ENCODE data around the gene COA8.
A peak's percentile ranks its signal among the peaks of the same experiment; 100 is the strongest.
"Not testable (repeated sequence)": the region's sequence is repeated elsewhere in the genome, so short reads cannot be mapped to it uniquely, and the experiment has no call there.

COA8 gene

DNA sequence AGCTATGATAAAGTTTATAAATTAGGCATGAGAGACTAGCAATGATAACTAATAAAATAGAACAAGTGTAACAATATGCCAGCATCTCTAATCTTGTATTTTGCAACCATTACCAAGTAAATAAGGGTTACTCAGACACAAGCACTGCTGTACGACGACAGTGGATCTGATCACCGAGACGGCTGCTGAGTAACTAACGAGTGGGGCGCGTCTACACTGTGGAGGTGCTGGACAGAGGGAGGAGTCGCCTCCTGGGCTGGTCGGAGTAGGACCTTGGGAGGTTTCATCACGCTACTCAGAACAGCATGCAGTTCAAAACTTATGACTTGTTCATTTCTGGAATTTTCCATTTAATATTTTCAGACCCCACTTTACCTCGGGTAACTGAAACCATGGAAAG is 18.4 kb downstream of the COA8 start:
- no peak for FAIRE-seq

DNA sequence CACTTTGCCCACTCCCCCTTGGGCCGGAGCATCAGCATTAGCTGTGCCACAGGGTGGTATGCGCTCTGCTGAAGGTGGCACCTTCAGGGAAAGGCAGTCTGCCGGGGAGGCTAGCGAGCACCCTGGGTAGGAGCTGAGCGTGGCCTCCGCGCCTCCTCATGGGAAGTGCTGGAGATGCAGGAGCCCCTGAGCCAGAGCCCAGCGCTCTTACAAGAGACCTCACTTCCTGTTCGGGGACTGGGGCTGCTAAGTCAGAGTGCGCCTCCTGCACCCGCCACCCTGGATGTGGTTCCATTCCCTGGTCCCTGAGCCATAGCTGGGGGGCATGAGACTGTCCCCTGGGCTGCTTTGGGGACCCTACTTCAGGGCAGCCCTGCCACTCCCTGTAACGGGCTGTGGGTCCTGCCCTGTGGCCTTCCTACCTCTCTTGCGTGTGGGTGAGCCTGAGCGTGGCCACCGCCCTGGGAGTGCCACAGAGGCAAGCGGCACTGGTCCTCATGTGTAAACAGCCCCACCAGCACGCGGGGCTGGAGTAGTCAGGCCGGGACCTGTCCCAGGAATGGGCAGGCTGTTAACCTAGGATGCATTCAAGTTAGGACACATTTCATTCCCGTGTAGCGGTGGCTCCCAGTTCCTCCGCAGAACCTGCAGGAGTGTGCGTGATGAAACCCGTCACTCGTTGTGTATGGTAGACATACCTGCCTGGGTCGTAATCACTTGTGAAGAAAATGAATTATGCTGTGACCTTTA is 19.4 kb downstream of the COA8 start:
- no peak for FAIRE-seq

DNA sequence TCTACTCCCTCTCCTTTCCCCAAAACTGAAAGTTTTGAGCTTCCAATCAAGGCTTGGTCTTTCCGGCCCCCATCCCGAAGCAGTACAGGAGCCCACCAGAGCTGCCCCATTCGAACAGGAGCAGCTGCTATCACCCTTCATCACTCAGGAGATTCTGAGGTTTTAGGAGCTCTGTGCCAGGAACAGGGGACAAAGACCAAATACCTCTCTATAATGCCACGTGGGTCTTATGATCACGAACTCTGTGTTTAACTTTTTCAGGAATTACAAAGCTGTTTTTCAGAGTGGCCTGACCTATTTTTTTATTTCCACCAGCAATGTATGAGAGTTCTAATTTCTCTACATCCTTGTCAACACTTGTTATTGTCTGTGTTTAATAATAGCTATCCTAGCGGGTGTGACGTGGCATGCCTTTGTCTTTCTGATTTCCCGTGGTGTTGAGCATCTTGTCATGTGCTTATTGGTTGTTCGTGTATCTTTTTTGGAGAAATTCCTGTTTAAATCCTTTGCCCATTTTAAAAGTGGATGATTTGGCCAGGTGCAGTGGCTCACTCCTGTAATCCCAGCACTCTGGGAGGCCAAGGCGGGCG is 21.7 kb downstream of the COA8 start:
- no peak for FAIRE-seq

DNA sequence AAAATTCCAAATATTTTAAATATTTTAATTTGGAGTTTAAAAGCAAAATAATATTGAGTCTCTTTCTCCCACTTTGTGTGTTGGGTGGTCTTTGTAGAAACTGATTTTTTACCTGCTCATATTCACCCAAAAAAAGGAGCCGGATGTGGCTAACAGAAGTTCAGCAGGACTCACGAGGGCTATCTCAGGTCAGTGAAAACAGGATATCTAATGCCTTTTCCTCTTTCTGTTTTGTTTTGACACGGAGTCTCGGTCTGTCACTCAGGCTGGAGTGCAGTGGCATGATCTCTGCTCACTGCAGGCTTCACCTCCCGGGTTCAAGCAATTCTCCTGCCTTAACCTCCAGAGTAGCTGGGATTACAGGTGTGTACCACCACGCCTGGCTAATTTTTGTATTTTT is 30.8 kb downstream of the COA8 start:
- no peak for FAIRE-seq

DNA sequence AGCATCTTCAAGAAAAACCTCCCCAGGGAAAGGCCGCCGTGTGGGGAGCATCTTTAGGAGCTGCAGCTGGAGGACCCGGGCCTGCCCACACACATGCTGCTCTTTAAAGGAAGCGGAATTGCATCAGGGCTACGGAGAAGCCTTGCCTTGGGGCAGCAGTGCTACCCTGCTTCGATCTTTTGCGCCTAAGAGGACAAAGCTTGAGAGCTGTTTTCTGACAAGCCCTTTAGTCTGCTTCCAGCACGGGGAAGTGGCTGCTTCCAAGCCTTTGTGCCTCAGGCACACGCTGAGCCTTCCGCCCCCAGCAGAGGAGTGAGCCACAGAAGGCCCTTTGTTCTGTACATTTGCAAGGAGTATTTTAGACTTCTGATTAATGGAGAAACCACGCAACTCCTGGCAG is 31.5 kb downstream of the COA8 start:
- peak; percentile 96 for FAIRE-seq

DNA sequence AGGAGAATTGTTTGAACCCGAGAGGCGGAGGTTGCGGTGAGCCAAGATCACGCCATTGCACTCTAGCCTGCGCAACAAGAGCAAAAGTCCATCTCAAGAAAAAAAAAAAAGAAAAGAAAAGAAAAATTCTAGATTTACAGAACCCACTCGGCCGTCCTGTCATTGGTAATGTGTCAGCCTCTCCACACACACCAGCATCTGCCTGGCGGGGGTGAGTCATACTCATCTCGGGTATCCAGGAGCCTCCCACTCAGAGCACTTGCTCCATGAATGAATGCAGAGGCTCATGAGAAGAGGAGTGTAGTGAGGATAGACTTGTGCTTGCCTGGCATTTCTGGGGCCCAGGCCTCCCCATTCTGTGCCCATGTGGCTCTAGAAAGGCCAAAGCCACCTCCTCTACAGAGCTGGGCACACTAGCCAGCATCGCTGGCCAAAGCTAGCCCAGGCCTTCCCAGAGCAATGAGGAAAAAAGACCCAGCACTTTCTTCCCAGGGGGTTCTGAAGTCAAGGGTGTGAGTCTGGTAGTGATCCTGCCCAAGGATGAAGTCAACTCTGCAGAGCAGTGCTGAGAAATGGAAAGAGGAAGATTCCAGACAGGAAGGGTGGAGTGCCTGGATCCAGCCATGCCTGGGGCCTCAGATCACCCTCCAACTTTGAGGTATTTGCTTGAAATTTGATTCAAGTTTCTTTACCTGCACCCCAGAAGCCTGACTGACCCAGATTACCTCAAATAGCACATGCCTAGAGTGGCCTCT is 35.0 kb downstream of the COA8 start:
- no peak for FAIRE-seq

DNA sequence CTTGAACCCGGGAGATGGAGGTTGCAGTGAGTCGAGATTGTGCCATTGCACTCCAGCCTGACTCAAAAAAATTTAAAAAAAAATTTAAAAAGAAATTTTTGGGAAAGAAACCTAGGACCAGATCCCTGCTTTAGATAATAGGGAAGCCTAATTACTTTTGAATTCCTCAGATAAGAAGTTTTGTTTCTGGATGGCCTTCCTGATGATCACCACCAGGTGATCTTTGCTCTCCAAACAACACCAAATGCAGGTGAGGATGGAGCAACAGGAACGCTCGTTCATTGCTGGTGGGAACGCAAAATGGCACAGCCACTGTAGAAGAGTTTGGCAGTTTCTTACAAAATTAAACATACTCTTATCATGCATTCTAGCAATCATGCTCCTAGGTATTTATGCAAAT is 37.7 kb downstream of the COA8 start:
- no peak for FAIRE-seq

DNA sequence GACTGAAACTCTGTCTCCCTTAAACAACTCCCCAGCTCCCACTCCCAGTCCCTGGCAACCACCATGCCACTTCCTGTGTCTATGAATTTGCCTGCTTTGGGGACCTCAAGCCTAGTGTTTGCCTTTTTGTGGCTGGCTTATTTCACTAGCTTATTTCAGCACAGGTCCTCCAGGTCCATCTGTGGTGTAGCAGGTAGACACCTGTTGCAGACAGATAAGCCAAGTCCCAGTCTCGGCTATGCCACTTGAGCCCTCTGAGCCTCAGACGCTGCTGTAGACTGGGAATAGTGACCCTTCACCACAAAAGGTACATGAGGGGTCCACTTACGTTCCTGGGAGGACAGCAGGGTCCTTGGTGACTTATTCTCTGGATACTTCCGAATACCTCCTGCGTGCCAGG is 41.9 kb downstream of the COA8 start:
- FAIRE-seq: no peak

DNA sequence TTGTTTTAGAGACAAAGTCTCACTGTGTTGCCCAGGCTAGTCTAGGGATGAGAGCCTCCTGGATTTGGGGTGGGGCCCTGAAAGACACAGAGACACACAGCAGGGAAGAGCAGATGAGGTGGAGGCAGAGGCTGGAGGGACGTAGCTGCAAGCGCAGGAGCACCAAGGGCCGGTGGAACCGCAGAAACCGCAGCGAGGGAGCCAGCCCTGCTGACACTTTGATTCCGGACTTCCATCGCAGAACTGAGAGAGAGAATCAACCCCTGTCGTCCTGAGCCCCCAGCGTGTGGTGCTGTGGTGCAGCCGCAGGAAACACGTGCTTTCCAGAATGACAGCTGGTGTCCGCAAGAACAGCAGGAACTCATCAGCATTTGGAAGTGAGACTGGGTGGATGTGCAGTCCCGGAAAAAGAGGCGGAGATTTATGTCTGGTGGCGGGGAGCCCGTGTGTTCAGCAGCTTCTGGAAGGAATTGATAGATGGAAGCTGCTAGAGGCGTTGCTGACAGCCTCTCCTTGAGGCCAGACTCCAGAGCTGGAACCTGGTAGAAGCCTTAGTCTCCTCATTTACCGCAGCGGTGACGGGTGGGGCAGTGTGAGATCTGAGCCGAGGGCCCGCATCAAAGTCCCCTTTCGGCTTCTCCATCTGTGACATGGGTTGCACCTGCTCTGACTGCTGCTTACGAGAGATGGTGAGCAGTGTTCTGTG is 44.4 kb downstream of the COA8 start:
- no peak for FAIRE-seq

DNA sequence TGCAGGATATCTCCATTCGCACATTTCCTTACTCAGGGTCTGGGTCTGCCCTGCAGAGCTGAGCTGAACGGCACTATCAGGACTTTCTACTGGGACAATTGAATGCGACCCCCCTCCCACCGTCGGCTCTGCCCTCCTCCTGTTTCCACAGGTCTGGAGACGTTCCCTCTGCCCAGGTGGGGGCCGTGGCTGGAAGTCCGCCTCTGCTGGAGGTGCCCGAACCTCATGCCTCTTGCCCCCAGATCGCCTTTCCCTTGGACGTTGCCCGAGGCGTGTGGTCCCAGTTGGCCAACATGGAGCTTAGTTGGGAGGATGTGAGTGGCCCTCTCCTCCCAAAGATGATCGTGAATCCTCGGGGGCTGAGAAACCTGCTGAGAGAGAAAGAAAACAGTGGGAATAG is 45.1 kb downstream of the COA8 start:
- FAIRE-seq: no peak

DNA sequence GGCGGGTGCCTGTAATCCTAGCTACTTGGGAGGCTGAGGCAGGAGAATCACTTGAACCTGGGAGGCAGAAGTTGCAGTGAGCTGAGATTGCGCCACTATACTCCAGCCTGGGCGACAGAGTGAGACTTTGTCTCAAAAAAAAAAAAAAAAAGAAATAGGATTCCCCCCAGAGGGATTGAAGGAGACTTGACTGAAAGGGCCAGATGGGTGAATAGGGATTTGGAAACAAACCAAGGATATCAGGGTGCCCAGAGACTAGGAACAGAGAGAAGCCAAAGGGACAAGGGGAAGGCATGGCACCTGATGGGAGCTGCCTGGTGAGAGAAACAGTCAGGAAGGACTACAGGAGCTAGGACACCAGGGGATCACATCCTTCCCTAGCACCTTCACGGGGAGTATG is 46.3 kb downstream of the COA8 start:
- not testable (repeated sequence) for FAIRE-seq

DNA sequence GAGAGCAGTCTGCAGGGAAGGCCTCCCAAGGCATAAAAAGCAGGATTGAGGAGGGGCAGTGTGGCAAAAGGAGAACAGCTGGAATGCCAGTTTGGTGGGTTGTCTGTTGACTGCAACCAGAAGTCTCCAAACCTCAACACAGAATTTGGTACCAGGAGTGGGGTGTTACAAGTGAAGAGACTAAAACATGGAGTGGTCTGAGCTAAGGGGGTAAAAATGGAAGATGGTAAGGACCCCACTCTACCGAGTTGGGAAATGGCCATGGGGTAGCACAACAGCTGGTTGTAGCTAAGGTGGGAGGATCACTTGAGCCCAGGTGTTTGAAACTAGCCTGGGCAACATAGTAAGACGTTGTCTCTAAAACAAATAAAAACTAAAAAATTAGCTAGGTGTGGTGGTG is 48.5 kb downstream of the COA8 start:
- no peak for FAIRE-seq

DNA sequence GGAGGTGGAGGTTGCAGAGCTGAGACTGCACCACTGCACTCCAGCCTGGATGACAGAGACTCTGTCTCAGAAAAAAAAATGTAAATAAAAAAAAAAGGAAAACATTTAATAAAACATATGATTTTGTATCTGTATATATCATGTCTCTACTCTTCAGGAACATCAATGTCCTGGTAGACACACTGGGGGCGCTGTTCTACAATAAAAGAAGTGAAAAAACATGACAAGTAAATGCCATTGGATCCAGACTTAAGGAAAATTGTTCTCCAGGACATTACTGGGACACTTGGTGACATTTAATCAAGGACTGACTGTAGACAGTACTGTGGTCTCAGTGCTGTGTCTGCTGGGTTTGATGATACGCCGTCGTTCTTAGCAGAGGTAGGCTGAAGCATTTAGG is 50.8 kb downstream of the COA8 start:
- peak; percentile 70 for FAIRE-seq

DNA sequence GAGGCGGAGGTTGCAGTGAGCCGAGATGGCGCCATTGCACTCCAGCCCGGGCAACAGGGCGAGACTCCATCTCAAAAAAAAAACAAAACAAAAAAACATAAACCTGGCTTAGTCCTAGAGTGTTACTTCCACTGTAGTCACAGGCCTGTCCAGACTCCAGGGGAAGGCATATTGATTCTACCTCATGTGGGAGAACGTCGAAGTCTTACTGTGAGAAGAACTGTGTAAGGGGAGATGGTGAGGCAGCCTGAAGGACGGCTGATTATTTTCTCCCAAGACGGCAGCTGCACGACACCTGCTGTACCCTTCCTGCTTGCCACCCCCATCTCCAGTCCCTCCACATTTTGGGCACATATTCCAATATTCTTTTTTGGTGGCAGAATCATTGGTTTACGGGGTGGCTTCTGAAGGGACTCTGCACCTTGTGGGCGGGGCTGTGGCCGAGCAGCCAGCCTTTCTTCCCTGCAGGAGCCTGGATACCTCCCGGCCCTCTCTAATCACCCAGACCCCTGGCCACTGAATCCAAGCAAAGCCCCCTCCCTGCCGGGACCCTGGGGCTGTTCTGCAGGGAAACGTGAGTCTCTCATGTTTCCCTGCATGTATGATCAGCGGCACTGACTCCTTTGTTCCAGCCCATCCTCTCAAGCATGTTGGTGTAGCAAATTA is 54.0 kb downstream of the COA8 start:
- FAIRE-seq: no peak

DNA sequence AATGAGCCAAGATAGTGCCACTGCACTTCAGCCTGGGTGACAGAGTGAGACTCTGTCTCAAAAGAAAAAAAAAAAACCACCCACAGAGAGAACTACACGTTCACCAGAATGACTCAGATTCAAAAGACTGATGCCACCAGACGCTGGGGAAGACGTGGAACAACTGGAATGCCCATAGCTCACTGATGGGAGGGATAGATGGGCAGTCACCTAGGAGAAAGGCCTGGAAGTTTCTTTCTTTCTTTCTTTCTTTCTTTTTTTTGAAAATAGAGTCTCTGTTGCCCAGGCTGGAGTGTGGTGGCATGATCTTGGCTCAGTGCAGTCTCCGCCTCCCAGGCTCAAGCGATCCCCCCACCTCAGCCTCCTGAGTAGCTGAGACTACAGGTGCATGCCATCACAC is 56.3 kb downstream of the COA8 start:
- no peak for FAIRE-seq

DNA sequence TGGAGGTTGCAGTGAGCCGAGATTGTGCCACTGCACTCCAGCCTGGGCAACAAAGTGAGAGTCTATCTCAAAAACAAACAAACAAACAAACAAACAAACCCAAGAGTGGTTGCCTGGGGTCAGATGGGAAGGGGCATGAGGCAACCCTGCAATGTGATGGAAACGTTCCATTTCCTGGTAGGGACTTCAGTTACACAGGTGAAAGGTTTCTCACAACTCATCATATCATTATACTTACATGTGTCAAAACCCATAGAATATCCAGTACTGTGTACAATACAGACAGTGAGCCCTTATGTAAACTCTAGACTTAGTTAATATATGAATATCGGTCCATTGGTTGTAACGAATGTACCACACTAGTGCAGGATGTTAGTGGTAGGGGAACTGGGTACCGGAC is 59.1 kb downstream of the COA8 start:
- no peak for FAIRE-seq

DNA sequence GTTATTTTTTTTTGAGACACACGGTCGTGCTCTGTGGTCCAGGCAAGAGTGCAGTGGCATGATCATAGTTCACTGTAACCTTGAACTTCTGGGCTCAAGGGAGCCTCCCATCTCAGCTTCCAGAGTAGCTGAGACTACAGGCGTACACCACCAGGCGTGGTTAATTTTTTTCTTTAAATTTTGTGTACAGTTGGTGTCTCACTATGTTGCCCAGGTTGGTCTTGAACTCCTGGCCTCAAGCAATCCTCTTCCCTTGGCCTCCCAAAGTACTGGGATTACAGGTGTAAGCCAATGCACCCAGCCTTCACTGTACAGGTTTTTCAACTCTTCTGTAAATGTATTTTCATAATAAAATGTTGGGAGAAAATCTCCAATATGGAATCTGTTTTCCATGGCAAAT is 60.5 kb downstream of the COA8 start:
- FAIRE-seq: no peak

DNA sequence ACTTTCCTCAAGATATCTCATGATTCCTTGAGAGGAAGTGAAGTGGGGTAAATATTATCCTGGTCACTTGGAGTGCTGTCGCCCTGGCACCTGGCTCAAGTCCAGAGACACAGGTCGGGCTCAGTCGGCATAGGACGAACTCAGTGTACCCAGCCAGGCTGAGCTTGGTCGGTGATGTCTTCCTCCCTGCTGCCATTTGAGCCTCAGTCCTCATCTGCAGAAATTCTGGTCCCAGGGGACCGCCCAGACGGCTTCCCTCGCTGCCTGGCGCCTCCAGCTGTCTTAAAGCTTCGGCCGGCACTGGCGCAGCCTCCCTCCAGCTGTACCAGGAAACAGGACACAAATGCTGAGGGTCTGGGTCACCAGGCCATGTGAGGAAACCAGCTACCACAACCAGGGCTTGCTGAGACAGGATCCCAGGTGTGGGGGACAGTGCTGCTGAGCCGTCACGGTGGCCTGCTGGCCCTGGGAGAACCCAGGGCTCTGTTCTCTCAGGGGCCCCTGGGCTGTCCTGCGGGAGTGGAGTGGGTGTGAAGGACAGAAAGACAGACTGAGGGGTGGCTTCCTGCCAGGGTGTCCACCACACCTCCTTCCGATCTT is 61.2 kb downstream of the COA8 start:
- no peak for FAIRE-seq

DNA sequence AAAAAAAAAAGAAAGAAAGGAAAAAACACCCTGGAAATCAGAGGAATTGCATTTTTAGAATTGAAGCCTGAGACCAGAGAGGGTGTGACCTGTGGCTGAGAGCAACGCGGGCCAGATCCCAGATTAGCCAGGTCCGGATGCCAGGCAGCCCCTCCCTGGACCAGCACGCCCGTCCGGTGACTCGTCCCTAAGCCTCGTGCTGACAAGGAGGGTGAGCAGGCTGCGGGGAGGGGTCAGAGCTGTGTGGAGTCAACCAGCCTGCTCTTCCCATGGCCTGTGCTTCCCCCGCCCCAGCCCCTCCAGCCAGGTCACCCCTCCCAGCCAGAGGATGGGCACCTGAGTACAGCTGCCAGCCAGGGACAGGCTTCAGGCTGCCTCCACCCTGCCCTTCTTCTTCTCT is 62.1 kb downstream of the COA8 start:
- no peak for FAIRE-seq

DNA sequence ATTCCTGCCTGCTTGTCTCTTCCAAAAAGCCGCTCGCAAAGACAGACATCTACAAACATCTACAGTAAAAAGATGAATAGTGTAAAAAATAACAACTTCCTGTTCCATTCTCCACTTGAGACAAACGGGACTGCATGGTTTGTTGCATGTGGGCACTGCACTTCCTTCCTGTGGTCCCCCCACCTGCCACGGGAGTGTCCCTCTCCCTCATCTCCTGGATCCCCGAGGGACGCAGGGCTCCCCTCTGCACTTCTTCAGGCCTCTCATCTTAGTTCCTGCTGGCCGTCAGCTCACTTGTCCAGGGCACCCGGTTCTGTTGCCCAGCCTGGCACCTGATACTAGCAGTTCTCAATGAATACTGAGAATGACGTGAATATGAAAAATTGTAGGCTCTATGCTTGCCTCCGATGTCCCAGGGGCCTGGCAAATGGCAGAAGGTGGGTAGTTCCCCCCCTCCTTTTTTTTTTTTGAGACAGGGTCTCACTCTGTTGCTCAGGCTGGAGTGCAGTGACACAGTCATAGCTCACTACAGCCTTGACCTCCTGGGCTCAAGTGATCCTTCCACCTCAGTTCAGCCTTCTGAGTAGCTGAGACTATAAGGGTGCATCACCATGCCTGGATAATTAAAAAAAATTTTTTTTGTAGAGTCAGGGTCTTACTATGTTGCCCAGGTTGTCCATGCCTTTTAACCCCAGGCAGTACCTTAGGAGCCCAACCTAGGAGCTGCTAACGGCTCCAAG is 62.8 kb downstream of the COA8 start:
- no peak for FAIRE-seq

DNA sequence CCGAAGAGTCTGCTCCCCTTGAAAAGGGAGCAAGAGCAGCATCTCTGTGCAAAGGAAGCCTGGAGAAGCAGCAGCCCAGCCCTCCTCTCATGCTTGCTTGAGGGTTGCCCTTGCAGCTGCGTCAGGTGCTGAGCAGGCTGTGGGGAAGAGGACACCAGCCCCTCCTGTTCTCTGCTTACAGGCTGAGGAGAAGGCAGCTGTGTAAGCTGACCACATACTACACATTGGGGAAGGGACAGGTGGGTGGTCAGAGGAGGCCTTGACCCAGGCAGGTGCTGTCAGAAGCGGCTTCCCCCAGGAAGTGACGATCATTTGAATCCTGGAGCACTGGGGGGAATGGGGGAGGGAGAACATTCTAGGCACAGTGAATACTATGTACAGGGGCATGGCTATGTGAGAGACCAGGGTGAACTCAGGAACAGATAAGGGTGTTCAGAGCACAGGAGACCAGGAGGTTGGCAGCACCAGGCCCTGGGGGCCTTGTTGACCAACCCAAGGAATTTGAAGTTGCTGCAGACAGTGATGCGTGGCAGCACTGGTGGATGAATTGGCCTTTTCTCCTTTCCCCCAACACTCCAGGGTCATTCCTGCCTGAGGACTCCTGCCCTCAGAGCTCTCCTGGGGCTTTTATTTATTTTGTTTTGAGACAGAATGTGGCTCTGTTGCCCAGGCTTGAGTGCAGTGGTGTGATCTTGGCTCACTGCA is 63.5 kb downstream of the COA8 start:
- FAIRE-seq: no peak
